Endothelial cell of umbilical vein (primary cell): ENCODE data around the gene SUSD5. TPM values are rescaled to one million over a fixed set of nuclear protein-coding genes. Genes with fewer than 3 reads are reported as not detected.

Experiments used
- BruUV-seq: library from RNA; stranded (reverse); fragments of 400-500 nt; replicated peaks from 2 replicates; lab custom pipeline; 2021; lab: Mats Ljungman, UMichigan
- CTCF ChIA-PET: fragments of 300-600, 350-600 bp; sonication (Branson Sonifier 250); formaldehyde crosslinking; loops from one replicate; lab custom pipeline; 2021; ENCODE audit warnings: antibody characterized with exemption, inconsistent platforms; lab: Charles Lee
- POLR2A ChIA-PET: fragments of 300-600, 350-600 bp; sonication (Branson Sonifier 250); formaldehyde crosslinking; loops from one replicate; lab custom pipeline; 2021; ENCODE audit warnings: antibody characterized with exemption, inconsistent platforms; lab: Charles Lee
- DNase-seq: peaks from one replicate; pipeline ENCODE4 v3.0.0-alpha.2; 2011; ENCODE audit warnings: low read depth, low spot score
- FAIRE-seq: peaks from 2 replicates; lab custom pipeline; 2011; peaks lifted over from hg19 to GRCh38; lab: Jason Lieb, UNC
- H2AFZ ChIP-seq: 2 replicates; pipeline ENCODE4 v1.6.0; 2012; ENCODE audit warnings: low read depth, low read length, control low read depth, inconsistent platforms
- H3K27ac ChIP-seq: 2 replicates; pipeline ENCODE4 v1.5.1; 2011; ENCODE audit warnings: low read depth, mild to moderate bottlenecking, control low read depth, low read length, moderate library complexity; ENCODE audit not compliant: insufficient read depth
- H3K27me3 ChIP-seq, 2 experiments: 2 replicates each; pipeline versions ENCODE4 v1.6.0 to v1.6.1; 2011; ENCODE audit warnings: low read length in 2 of 2, mixed read lengths in 1 of 2; ENCODE audit not compliant: control insufficient read depth in 2 of 2, insufficient read depth in 2 of 2
- H3K36me3 ChIP-seq, 2 experiments: 2 replicates in 1 of 2; 3 replicates in 1 of 2; pipeline ENCODE4 v1.5.1; 2011; ENCODE audit warnings: low read length in 2 of 2, mild to moderate bottlenecking in 1 of 2, moderate library complexity in 1 of 2; ENCODE audit not compliant: control insufficient read depth in 2 of 2, insufficient read depth in 2 of 2; ENCODE audit errors: extremely low read depth in 1 of 2
- H3K4me1 ChIP-seq: 3 replicates; pipeline ENCODE4 v1.5.1; 2011; ENCODE audit warnings: mild to moderate bottlenecking, low read length; ENCODE audit not compliant: control insufficient read depth, insufficient read depth; ENCODE audit errors: extremely low read depth
- H3K4me2 ChIP-seq: 2 replicates; pipeline ENCODE4 v1.6.1; 2011; ENCODE audit warnings: low read length, control low read depth, mixed read lengths; ENCODE audit not compliant: insufficient read depth
- H3K4me3 ChIP-seq, 3 experiments: fragments of 200-600 bp in 1 of 3; sonication (generic), shearing (Covaris generic) in 1 of 3; replicated peaks in 1 of 3; 2 replicates each; pipeline ENCODE4 v1.5.1; 2011 to 2016; ENCODE audit warnings: control low read depth in 3 of 3, low read length in 3 of 3, mild to moderate bottlenecking in 2 of 3, inconsistent platforms in 1 of 3, low read depth in 1 of 3, moderate library complexity in 1 of 3; ENCODE audit not compliant: insufficient read depth in 1 of 3
- H3K79me2 ChIP-seq: 2 replicates; pipeline ENCODE4 v1.6.0; 2012; ENCODE audit warnings: low read length, inconsistent platforms; ENCODE audit not compliant: control insufficient read depth, insufficient read depth
- H3K9ac ChIP-seq: replicated peaks from 2 replicates; pipeline ENCODE3; 2011; ENCODE audit warnings: low read length, control low read depth; ENCODE audit not compliant: insufficient read depth; ENCODE audit errors: extremely low read depth
- H3K9me1 ChIP-seq: replicated peaks from 3 replicates; pipeline ENCODE4 v1.6.0; 2011; ENCODE audit warnings: mild to moderate bottlenecking, low read length; ENCODE audit not compliant: control insufficient read depth, insufficient read depth; ENCODE audit errors: extremely low read depth
- H3K9me3 ChIP-seq: replicated peaks from 2 replicates; pipeline ENCODE4 v1.5.1; 2012; ENCODE audit warnings: low read length, inconsistent platforms; ENCODE audit not compliant: control insufficient read depth, insufficient read depth
- H4K20me1 ChIP-seq: replicated peaks from 2 replicates; pipeline ENCODE3; 2011; ENCODE audit warnings: mild to moderate bottlenecking, low read length; ENCODE audit not compliant: control insufficient read depth, insufficient read depth; ENCODE audit errors: extremely low read depth
- CTCF ChIP-seq, 2 donors: IDR thresholded peaks; 1 replicate in 1 of 2; 2 replicates in 1 of 2; pipeline ENCODE4 v1.5.1; 2011; ENCODE audit warnings: low read length in 2 of 2, mild to moderate bottlenecking in 2 of 2, moderate library complexity in 2 of 2, control low read depth in 1 of 2, inconsistent platforms in 1 of 2, low read depth in 1 of 2; ENCODE audit not compliant: insufficient read depth in 1 of 2; ENCODE audit errors: extremely low read depth in 1 of 2
- JUN ChIP-seq: IDR thresholded peaks from 2 replicates; pipeline ENCODE4 v1.6.1; 2011; ENCODE audit warnings: borderline replicate concordance, low read depth; ENCODE audit not compliant: insufficient read length, insufficient read depth
- MAX ChIP-seq: IDR thresholded peaks from 2 replicates; pipeline ENCODE4 v1.6.1; 2011; ENCODE audit not compliant: insufficient read depth, insufficient read length
- MYC ChIP-seq: IDR thresholded peaks from one replicate; pipeline ENCODE4 v1.6.1; 2011; ENCODE audit warnings: mild to moderate bottlenecking, low read depth, low read length
- POLR2A ChIP-seq: IDR thresholded peaks from 2 replicates; pipeline ENCODE4 v1.6.1; 2012; ENCODE audit warnings: low read depth, mild to moderate bottlenecking, control low read depth, low read length
- POLR2AphosphoS5 ChIP-seq: IDR thresholded peaks from 2 replicates; pipeline ENCODE4 v1.6.1; 2012; ENCODE audit warnings: low read depth, mild to moderate bottlenecking, control low read depth, low read length, moderate library complexity; ENCODE audit not compliant: insufficient read depth
- dilution Hi-C: fragments of 300-500 bp; cut with MboI; formaldehyde crosslinking; loops from one replicate; pipeline ENCODE4 v1.15.0; 2019; ENCODE audit warnings: low sequenced_read_pairs; ENCODE audit not compliant: extremely low pct_ligation_motif_present
- intact Hi-C: fragments of 100-400 bp; cut with micrococcal nuclease; formaldehyde crosslinking; loops from one replicate; pipeline ENCODE4 v1.10.0; 2022
- polyA plus RNA-seq, 4 experiments: library from polyadenylated mRNA; depleted of rRNA in 3 of 4; stranded (reverse) in 3 of 4; unstranded in 1 of 4; fragments of >200 nt; gene quantifications; 2 replicates each; pipeline versions ENCODE4 v1.2.1 to v1.2.3, GENCODE V29; 2011 to 2012; ENCODE audit warnings: missing spikeins in 1 of 4
- total RNA-seq: library from RNA; stranded (reverse); gene quantifications from 2 replicates; pipeline ENCODE4 v1.2.3, GENCODE V29; 2021

SUSD5 gene
- total and polyA plus RNA-seq, 2 donors (not counting 3 experiments of a cell fraction or from before 2014, with no cell fraction given): 7.7 to 18.8 TPM

DNA sequence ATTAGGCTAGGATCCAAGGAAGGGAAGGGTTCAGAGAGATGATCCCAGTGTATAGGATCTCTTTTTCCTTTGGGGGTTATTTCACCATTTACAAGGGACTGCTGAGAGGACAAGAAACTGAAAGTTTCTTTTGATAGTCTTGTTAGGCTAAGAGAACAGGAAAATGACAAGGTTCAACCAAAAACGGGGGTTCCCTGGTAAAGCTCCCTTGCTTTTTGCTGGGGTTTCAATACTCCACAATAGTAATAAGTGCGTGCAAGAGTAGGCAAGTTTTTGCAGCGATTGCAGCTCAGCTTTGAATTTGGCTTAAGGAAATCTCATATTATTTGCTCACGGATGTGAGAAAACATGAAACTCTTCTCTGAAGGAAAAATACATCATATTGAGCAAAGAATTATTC lies 18.8 kb upstream of the SUSD5 start:
- no peak for TF ChIP-seq MAX
- no peak for TF ChIP-seq POLR2A
- TF ChIP-seq POLR2AphosphoS5: no peak
- H3K4me1 ChIP-seq: no peaks in the 10 kb centered on the region
- H3K9me3 ChIP-seq: no peaks in the 10 kb centered on the region
- no peaks in the 10 kb centered on the region for H4K20me1 ChIP-seq
- H3K79me2 ChIP-seq: no peaks in the 10 kb centered on the region
- H3K36me3 ChIP-seq: no peaks in the 10 kb centered on the region
- H3K4me3 ChIP-seq: no peak overlapping the region
- no TSS peak for BruUV-seq
- no peaks in the 10 kb centered on the region for H3K9me1 ChIP-seq
- H3K4me2 ChIP-seq: no peak overlapping the region
- POLR2A ChIA-PET: no interaction called here
- DNase-seq (no peak), FAIRE-seq (no peak)
- no peak overlapping the region for H3K27ac ChIP-seq
- dilution Hi-C loops (no loop called here), intact Hi-C loops (no loop called here)
- H2AFZ ChIP-seq: no peak overlapping the region
- CTCF ChIA-PET: interaction anchor here (1.4 to 2.0 kb wide), 3 partner anchors 15 to 135 kb away, joined by 3 to 6 read pairs (median 3); no protein-coding TSS in a partner anchor
- H3K27me3 ChIP-seq: peaks cover 5 to 10% of the 10 kb centered on the region in 2 experiments
- H3K9ac ChIP-seq: no peak overlapping the region

GRCh38 chr3:33236005-33236404 lies 17.4 kb upstream of the SUSD5 start:
- Histone ChIP-seq H3K36me3 (no peaks in the 10 kb centered on the region), H3K79me2 (no peaks in the 10 kb centered on the region), H3K9ac (no peak overlapping the region), H4K20me1 (no peaks in the 10 kb centered on the region), H3K9me1 (no peaks in the 10 kb centered on the region), H3K4me3 (no peak overlapping the region), H2AFZ (no peak overlapping the region), H3K9me3 (no peaks in the 10 kb centered on the region), H3K27ac (no peak overlapping the region), H3K27me3 (peaks cover 12 to 22% of the 10 kb centered on the region in 2 experiments), H3K4me1 (no peaks in the 10 kb centered on the region), H3K4me2 (no peak overlapping the region)
- no peak for DNase-seq
- BruUV-seq: no TSS peak
- ChIA-PET CTCF (interaction anchor here (1.5 to 2.0 kb wide), 2 partner anchors 105 to 137 kb away, joined by 3 to 6 read pairs; no protein-coding TSS in a partner anchor), POLR2A (no interaction called here)
- dilution Hi-C loops (no loop called here), intact Hi-C loops (no loop called here)
- no peak for FAIRE-seq
- no peak for TF ChIP-seq POLR2A
- no peak for TF ChIP-seq POLR2AphosphoS5
- no peak for TF ChIP-seq CTCF (IDR thresholded peaks at IDR 0.05; ENCODE audit: extremely low read depth in 1 of 2, insufficient read depth in 1 of 2, low read depth in 1 of 2, low read length in 2 of 2)
- no peak for TF ChIP-seq MAX
- TF ChIP-seq JUN: no peak
- TF ChIP-seq MYC: no peak
